Activated CD4-positive, alpha-beta memory T cell treated with anti-CD3 and anti-CD28 coated beads, Interleukin-2, amount 10 ng/mL, durations not matched to agents 7 days and 5 days (primary cell): ENCODE results near the gene YJEFN3. TPM values are rescaled to one million over a fixed set of nuclear protein-coding genes. Genes with fewer than 3 reads are reported as not detected.

Source experiments
- CTCF ChIA-PET: fragments of 350-600 bp; sonication (Branson Sonifier 250); formaldehyde crosslinking; loops from one replicate; lab custom pipeline; 2021; ENCODE audit warnings: antibody characterized with exemption, inconsistent platforms; lab: Charles Lee
- POLR2A ChIA-PET: fragments of 350-600 bp; sonication (Branson Sonifier 250); formaldehyde crosslinking; loops from one replicate; lab custom pipeline; 2021; ENCODE audit warnings: antibody characterized with exemption; lab: Charles Lee
- DNase-seq: peaks from one replicate; pipeline ENCODE4 v3.0.0-alpha.2; 2020
- H3K27ac Mint-ChIP-seq: one replicate; pipeline ENCODE4 v1.8.0; 2021; ENCODE audit warnings: mild to moderate bottlenecking, mixed read lengths
- H3K27me3 Mint-ChIP-seq: one replicate; pipeline ENCODE4 v1.8.0; 2021; ENCODE audit warnings: mixed read lengths
- H3K36me3 Mint-ChIP-seq: one replicate; pipeline ENCODE4 v1.8.0; 2021; ENCODE audit warnings: low read depth, mixed read lengths
- H3K4me1 Mint-ChIP-seq: one replicate; pipeline ENCODE4 v1.8.0; 2021; ENCODE audit warnings: mixed read lengths
- H3K4me3 Mint-ChIP-seq: one replicate; pipeline ENCODE4 v1.8.0; 2021; ENCODE audit warnings: mild to moderate bottlenecking, mixed read lengths
- H3K9me3 Mint-ChIP-seq: one replicate; pipeline ENCODE4 v1.8.0; 2021; ENCODE audit warnings: mixed read lengths
- total RNA-seq, 2 experiments: library from RNA; stranded (reverse); gene quantifications; one replicate each; pipeline ENCODE4 v1.2.3, GENCODE V29; 2021

Gene YJEFN3
- total RNA-seq, 2 experiments from 2014 or later = 8.2 to 8.7 TPM

DNA sequence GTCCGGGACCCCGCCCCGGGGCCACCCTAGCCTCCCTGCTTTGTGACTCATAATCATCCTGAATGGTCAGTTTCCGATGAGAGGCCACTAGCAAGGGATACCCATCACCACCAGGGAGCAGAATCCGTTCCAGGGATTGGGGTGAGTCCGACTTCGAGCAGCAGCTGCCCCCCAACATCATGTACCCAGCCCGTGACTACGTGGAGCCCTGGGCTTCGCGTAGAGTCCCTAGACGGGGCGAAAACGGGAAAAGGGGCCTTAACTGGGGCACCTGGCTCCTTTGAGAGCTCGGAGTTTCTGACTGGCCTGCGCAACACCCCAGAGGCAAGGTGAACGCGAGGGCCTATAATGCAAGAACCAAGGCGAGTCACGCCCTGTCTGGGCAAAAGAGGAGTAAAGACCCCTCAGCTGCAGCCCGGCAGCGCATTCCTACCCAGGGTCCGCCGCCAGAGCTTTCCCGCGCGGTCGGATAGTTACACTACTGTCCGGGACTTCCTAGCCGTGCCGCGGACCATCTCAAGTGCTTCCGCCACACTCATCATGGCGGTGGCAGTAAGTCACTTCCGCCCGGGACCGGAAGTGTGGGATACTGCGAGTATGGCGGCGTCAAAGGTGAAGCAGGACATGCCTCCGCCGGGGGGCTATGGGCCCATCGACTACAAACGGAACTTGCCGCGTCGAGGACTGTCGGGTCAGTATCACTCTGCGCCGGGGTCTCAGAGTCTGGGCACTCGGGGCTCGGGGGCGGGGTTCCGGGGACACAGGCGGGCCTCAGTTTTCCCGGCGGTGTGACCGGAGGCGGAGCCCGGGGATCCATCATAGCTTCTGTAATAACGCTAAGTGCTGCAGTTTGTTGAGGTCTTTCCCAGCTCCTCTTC lies 12.8 kb upstream of the YJEFN3 start, which contains the start of gene NDUFA13:
TSS of gene NDUFA13 (plus strand) at position 584 of the 878 bp plus-strand sequence. CDS start at position 598, 14 bp downstream.
- Mint-ChIP-seq H3K27ac (peak within 1 kb of the TSS; percentile 94), H3K27me3 (no peaks in the 10 kb centered on the region), H3K36me3 (peaks cover 29% of the 10 kb centered on the region), H3K4me1 (peaks cover 33% of the 10 kb centered on the region), H3K4me3 (peak within 1 kb of the TSS; percentile 93), H3K9me3 (no peaks in the 10 kb centered on the region)
- DNase-seq = peak; percentile 95
- CTCF ChIA-PET = interaction anchor here (0.7 to 2.3 kb wide), 8 partner anchors 16 to 158 kb away, joined by 3 to 11 read pairs (median 3); partner anchors contain the start of genes GATAD2A and GMIP
- POLR2A ChIA-PET = interaction anchor here (0.6 to 3.0 kb wide), 39 partner anchors 8 to 908 kb away, joined by 3 to 29 read pairs (median 4); partner anchors contain the start of genes ATP13A1, GATAD2A, YJEFN3 and ZNF101

DNA sequence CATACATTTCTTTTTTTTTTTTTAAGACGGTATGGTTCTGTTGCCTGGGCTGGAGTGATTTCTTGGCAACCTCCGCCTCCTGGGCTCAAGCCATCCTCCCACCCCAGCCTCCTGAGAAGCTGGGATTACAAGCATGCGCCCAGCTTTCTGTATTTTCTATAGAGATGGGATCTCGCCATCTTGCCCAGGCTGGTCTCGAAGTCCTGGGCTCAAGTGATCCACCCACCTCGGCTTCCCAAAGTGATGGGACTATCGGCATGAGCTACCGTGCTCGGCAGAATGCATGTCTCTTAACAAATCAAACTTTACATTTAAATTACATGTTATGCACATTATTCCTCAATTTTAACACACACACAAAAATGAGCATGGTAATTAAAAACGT lies 11.5 kb upstream of the YJEFN3 start:
- H3K27me3 Mint-ChIP-seq = no peaks in the 10 kb centered on the region
- CTCF ChIA-PET = interaction anchor here (0.6 to 2.3 kb wide), 4 partner anchors 15 to 127 kb away, joined by 3 to 11 read pairs (median 4); partner anchors contain the start of gene GMIP
- POLR2A ChIA-PET = interaction anchor here (1.2 to 3.0 kb wide), 6 partner anchors 13 to 349 kb away, joined by 3 to 29 read pairs (median 8); partner anchors contain the start of genes ATP13A1, ZNF253 and ZNF506
- DNase-seq = no peak
- peak overlapping the region; percentile 93 for H3K4me3 Mint-ChIP-seq
- H3K36me3 Mint-ChIP-seq = peaks cover 31% of the 10 kb centered on the region
- H3K4me1 Mint-ChIP-seq = peaks cover 36% of the 10 kb centered on the region
- H3K9me3 Mint-ChIP-seq = no peaks in the 10 kb centered on the region
- peak overlapping the region; percentile 94 for H3K27ac Mint-ChIP-seq

DNA sequence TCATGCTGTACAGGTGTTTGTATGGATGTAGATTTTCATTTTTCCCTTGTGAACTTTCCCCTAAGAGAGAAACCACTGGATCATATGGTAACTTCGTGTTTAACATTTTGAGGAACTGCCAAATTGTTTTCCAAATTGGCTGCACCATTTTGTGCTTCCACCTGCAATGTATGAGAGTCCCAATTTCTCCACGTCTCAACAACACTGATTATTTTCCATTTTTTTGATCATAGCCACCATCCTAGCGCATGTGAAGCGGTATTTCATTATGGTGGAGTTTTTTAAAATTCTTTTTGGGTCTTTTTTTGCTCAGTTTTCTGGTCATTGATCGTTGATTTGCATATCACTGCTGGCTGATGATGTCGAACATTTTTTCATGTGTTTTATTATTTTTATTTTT lies 7.7 kb upstream of the YJEFN3 start:
- ChIA-PET CTCF (no interaction called here), POLR2A (no interaction called here)
- Mint-ChIP-seq H3K4me1 (peaks cover 39% of the 10 kb centered on the region), H3K27me3 (no peaks in the 10 kb centered on the region), H3K36me3 (peaks cover 33% of the 10 kb centered on the region), H3K4me3 (no peak overlapping the region), H3K27ac (no peak overlapping the region), H3K9me3 (no peaks in the 10 kb centered on the region)
- DNase-seq = no peak

DNA sequence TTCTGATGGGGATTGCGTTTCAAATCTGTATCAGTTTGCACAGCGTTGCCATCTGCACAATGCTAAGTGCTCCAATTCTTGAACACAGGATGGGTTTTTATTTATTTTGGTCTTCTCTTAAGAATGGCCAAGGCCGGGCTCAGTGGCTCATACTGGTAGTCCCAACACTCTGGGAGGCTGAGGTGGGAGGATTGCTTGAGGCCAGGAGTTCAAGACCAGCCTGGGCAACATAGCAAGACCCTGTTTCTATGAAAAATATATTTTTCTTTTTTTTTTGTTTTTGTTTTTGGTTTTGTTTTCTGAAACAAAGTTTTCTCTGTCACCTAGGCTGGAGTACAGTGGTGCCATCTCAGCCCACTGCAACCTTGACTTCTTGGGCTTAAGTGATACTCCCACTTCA lies 5.5 kb upstream of the YJEFN3 start:
- no peaks in the 10 kb centered on the region for H3K27me3 Mint-ChIP-seq
- no peaks in the 10 kb centered on the region for H3K9me3 Mint-ChIP-seq
- peaks cover 41% of the 10 kb centered on the region for H3K36me3 Mint-ChIP-seq
- peaks cover 25% of the 10 kb centered on the region for H3K4me1 Mint-ChIP-seq
- H3K4me3 Mint-ChIP-seq = no peak overlapping the region
- CTCF ChIA-PET = interaction anchor here (0.6 to 1.3 kb wide), 2 partner anchors 9 to 158 kb away, joined by 3 to 4 read pairs; no protein-coding TSS in a partner anchor
- no peak for DNase-seq
- H3K27ac Mint-ChIP-seq = no peak overlapping the region
- POLR2A ChIA-PET = no interaction called here

DNA sequence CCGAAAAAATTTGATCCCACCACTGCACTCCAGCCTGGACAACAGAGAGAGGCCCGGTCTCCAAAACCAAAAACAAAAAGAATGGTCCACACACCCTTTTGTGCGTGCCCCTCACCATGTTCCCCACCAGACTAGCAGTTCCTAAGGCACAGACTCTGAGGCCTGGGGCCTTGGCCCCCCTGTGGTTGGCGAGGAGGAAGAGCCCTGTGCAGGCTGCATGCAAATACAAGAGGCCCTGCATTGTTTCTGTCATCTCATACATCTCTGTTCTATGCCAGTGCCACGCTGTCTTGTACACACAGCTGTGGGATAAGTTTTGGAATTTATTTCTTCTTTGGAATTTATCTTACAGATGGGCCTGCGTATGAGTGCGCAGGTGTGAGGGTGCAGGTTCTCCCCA lies 4.7 kb upstream of the YJEFN3 start:
- Mint-ChIP-seq H3K9me3 (no peaks in the 10 kb centered on the region), H3K27me3 (no peaks in the 10 kb centered on the region), H3K27ac (no peak overlapping the region), H3K4me1 (peaks cover 24% of the 10 kb centered on the region), H3K4me3 (no peak overlapping the region), H3K36me3 (peaks cover 40% of the 10 kb centered on the region)
- POLR2A ChIA-PET = no interaction called here
- CTCF ChIA-PET = interaction anchor here (1.3 kb wide), 1 partner anchor 8 kb away, joined by 4 read pairs; no protein-coding TSS in a partner anchor
- DNase-seq = no peak

DNA sequence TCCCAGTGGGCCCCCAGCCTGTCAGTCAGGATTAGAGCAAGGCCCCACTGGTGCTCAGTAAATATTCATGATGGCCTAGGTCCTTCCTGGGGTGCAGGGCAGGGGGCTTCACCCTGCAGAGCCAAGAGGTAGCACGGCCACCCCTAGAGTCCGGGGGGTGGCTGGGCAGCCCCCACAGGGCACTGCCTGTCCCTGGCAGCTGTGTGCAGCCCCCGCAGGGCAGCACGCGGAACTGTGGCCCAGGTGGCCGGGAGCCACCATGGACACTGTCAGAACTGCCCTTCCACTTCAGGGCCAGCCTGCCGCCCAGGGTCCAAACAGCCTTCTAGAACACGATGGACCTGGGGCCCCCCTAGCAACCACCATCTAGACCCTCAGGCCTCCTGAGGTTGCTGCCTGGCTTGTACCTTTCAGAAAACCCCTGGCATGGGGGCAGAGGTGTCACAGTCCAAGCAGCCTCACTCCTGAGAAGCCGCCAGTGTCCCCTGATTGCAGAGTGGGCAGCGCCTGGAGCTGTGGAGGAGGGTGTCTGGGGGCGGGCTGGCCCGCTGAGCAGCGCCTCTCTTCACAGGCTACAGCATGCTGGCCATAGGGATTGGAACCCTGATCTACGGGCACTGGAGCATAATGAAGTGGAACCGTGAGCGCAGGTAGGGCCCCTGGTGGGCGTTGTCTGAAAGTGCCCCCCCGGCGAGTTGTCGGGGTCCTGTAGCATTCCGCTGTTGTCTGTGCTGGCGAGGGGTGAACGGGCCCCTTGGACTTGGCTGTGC lies 2.9 kb upstream of the YJEFN3 start:
- H3K27me3 Mint-ChIP-seq = no peaks in the 10 kb centered on the region
- no peaks in the 10 kb centered on the region for H3K9me3 Mint-ChIP-seq
- H3K36me3 Mint-ChIP-seq = peaks cover 30% of the 10 kb centered on the region
- ChIA-PET CTCF (no interaction called here), POLR2A (interaction anchor here (0.6 to 2.0 kb wide), 2 partner anchors 10 to 375 kb away, joined by 3 to 9 read pairs; partner anchors contain the start of genes NDUFA13, TSSK6 and ZNF93)
- H3K4me1 Mint-ChIP-seq = peaks cover 10% of the 10 kb centered on the region
- H3K4me3 Mint-ChIP-seq = no peak overlapping the region
- H3K27ac Mint-ChIP-seq = no peak overlapping the region
- DNase-seq = no peak

DNA sequence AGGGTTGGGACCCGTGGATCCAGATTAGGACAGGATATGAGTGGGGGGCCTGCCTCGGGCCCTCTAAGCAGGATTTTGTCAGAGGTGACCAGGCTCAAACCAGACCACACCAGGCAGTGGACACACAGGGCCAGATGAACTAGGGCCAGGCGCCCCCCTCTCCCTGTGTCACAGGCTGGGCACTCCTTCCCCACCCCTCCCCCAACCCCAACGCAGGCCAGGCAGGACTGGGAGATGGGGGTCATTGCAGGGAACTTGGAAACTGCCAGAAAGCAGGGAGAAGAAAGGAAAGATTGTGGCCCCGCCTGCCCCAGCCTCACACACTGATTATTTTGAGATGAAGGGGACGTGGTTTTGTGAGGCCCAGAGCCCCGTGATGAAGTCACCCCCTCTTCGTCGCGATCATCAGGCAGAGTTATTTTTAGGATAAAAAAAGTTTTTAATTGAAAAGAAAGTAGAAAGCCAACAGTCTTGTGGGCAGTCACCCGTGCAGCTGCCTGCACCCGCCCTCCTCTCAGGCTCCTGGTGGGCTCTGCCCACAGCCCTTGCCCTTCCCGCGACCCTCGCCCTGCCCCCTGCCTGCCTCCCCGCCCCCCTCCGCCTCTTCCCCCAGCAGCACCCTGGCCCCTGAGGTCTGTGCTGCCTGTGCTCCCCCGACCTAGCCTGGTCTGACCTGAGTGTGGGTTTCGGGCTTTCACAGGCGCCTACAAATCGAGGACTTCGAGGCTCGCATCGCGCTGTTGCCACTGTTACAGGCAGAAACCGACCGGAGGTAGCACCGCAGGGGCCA lies 1.9 kb upstream of the YJEFN3 start:
- CTCF ChIA-PET = no interaction called here
- peaks cover 7% of the 10 kb centered on the region for H3K4me1 Mint-ChIP-seq
- no peaks in the 10 kb centered on the region for H3K27me3 Mint-ChIP-seq
- DNase-seq = no peak
- H3K27ac Mint-ChIP-seq = no peak overlapping the region
- POLR2A ChIA-PET = interaction anchor here (2.0 kb wide), 1 partner anchor 11 kb away, joined by 9 read pairs; the partner anchor contains the start of genes NDUFA13 and TSSK6
- H3K4me3 Mint-ChIP-seq = no peak overlapping the region
- H3K9me3 Mint-ChIP-seq = no peaks in the 10 kb centered on the region
- H3K36me3 Mint-ChIP-seq = peaks cover 26% of the 10 kb centered on the region

DNA sequence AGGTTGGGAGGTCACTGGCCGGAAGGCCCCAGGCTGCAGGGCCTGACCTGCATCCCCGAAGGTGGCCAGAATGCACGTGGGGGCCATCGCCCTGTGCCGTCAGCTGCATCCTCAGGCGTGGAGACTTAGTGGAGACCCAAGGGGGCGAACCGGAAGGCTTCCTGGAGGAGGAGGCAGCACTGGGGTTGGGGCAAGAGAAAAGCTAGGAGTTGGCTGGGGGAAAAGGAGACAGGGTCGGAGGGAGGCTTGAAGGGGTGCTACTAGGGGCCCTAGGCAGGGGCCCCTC lies 1.4 kb upstream of the YJEFN3 start:
- H3K27ac Mint-ChIP-seq = no peak overlapping the region
- no peaks in the 10 kb centered on the region for H3K27me3 Mint-ChIP-seq
- no peak for DNase-seq
- H3K36me3 Mint-ChIP-seq = peaks cover 30% of the 10 kb centered on the region
- peaks cover 12% of the 10 kb centered on the region for H3K4me1 Mint-ChIP-seq
- ChIA-PET CTCF (no interaction called here), POLR2A (interaction anchor here (1.6 kb wide), 1 partner anchor 11 kb away, joined by 5 read pairs; the partner anchor contains the start of gene NDUFA13)
- H3K4me3 Mint-ChIP-seq = no peak overlapping the region
- H3K9me3 Mint-ChIP-seq = no peaks in the 10 kb centered on the region

DNA sequence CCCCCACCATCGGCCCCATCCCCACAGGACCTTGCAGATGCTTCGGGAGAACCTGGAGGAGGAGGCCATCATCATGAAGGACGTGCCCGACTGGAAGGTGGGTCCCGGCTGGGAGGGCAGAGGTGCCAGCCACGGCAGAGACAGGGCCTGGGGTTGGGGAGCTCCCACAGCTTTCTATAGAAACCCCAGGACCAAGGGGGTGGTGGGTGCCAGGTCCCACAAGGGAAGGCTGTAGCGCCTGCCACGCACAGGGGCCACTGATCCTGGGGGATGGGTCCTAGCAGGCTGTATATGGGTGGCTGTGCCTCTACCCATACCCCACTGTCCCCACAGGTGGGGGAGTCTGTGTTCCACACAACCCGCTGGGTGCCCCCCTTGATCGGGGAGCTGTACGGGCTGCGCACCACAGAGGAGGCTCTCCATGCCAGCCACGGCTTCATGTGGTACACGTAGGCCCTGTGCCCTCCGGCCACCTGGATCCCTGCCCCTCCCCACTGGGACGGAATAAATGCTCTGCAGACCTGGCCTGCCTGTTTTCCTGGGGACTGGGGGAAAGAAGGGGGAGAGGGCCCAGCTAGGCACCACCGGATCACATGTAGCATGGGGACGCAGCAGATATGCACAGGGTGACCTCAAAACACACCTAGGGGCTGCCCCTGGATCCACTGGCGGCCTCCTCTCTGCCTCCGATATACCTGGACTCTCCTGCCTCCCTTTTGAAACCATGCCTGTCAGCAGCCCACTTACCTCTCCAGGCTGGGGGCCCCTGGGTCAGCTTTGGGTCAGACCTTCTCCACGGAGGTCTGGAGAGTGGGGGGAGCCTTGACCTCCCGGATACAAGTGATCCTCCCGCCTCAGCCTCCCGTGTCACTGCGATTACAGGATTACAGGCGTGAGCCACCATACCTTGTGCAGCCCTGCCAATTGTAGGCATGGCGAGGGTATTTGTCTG lies 761 bp upstream of the YJEFN3 start:
- no peak overlapping the region for H3K4me3 Mint-ChIP-seq
- H3K27ac Mint-ChIP-seq = no peak overlapping the region
- peaks cover 26% of the 10 kb centered on the region for H3K36me3 Mint-ChIP-seq
- ChIA-PET CTCF (no interaction called here), POLR2A (interaction anchor here (0.6 to 1.6 kb wide), 2 partner anchors 9 to 12 kb away, joined by 3 to 5 read pairs; partner anchors contain the start of gene NDUFA13)
- no peak for DNase-seq
- H3K4me1 Mint-ChIP-seq = peaks cover 9% of the 10 kb centered on the region
- no peaks in the 10 kb centered on the region for H3K9me3 Mint-ChIP-seq
- H3K27me3 Mint-ChIP-seq = no peaks in the 10 kb centered on the region

DNA sequence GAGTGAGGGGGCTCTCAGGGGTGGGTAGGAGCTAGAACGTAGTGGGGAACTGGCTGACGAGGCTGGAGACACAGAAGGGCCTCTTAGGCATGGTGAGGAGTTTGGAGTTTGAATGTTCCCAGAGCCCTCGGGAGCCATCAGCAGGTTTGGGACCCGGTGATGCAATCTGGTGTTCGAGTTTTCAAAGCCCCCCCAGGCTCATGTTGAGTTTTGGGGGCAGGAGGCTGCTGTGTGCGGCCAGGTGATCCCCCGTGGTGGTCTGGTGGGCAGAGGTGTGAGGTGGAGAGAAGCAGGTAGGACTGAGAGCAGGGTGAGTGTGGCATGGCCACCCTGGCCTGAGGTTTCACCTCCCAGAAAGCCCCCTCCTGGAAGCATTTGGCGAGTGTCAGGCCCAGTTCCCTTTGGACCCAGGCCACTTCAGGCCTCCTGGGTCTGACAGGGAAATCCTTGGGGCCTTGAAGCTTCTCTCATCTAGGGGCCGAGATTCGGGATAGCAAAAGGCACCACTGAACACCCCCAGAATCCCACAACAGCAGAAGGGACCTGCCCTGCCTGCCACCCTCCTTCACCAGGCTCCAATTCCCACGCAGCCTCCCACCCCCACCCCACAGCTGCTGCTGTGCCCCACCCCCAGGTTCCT lies 1.2 kb downstream of the YJEFN3 start:
- ChIA-PET CTCF (interaction anchor here (1.0 kb wide), 1 partner anchor 97 kb away, joined by 3 read pairs; no protein-coding TSS in a partner anchor), POLR2A (interaction anchor here (1.0 to 2.0 kb wide), 2 partner anchors 14 to 132 kb away, joined by 3 to 7 read pairs; partner anchors contain the start of genes NDUFA13 and TSSK6)
- Mint-ChIP-seq H3K9me3 (no peaks in the 10 kb centered on the region), H3K27ac (no peak overlapping the region), H3K4me1 (peaks cover 7% of the 10 kb centered on the region), H3K36me3 (peaks cover 23% of the 10 kb centered on the region), H3K27me3 (no peaks in the 10 kb centered on the region), H3K4me3 (no peak overlapping the region)
- DNase-seq = no peak

DNA sequence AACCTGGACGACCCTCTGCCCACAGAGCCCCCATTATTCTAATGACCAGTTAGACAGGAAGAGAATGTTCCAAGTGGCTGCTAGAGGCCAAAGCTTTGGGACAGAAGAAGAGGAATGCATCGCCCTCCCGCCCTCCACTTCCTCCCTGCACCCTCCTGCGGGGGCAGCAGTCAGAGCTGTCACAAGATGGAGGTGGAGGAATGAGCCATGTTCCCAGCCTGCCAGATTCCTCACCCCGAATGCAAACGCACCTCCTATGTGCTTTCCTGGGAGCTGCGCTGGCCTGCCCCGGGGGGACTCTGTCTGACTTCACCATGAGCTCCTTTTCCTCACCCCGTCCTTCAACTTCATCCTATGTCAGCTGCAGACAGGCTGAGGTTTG lies 1.7 kb downstream of the YJEFN3 start:
- ChIA-PET CTCF (interaction anchor here (1.0 to 3.2 kb wide), 4 partner anchors 14 to 114 kb away, joined by 3 to 34 read pairs (median 7); partner anchors contain the start of genes GMIP, NDUFA13 and TSSK6), POLR2A (interaction anchor here (1.0 to 2.6 kb wide), 4 partner anchors 14 to 131 kb away, joined by 3 to 22 read pairs (median 5); partner anchors contain the start of genes GMIP, NDUFA13 and TSSK6)
- Mint-ChIP-seq H3K9me3 (no peaks in the 10 kb centered on the region), H3K27me3 (no peaks in the 10 kb centered on the region), H3K27ac (no peak overlapping the region), H3K36me3 (peaks cover 23% of the 10 kb centered on the region), H3K4me3 (no peak overlapping the region), H3K4me1 (peaks cover 7% of the 10 kb centered on the region)
- no peak for DNase-seq
